ENCODE data around the gene COPS6.
A peak's percentile ranks its signal among the peaks of the same experiment; 100 is the strongest.

The COPS6 gene

GRCh38 chr7:100119072-100119969 is 30.6 kb downstream of the COPS6 start, which contains the start of the genes CNPY4 and TAF6:
Gene CNPY4, plus strand, starts transcription at chr7:100119634. Its CDS starts 111 bp downstream, at chr7:100119745.
Gene TAF6, minus strand, starts transcription at chr7:100119358. Its CDS starts 5,149 bp downstream, at chr7:100114209.
- CTCF ChIA-PET, result interaction anchor here (1.6 to 2.7 kb wide), 2 partner anchors 11 to 13 kb away, joined by 9 to 23 read pairs; no protein-coding TSS in a partner anchor
- DNase-seq (ENCODE audit: low read depth, low spot score), result peak; percentile 72

GRCh38 chr7:100119970-100120732 is 31.4 kb downstream of the COPS6 start:
- DNase-seq (ENCODE audit: low read depth, low spot score), result no peak

More at GRCh38 chr7:100119072-100119969, 30.6 kb downstream of the COPS6 start, which contains the start of the genes CNPY4 and TAF6:
- no peak for TF ChIP-seq CTCF (IDR thresholded peaks at IDR 0.05; ENCODE audit: insufficient read depth, low read length, missing control alignments)
- H3K4me3 ChIP-seq (ENCODE audit: low read depth, low read length), result peak within 1 kb of the TSS; percentile 95
- POLR2A ChIA-PET, result interaction anchor here (0.6 kb wide), 1 partner anchor 1009 kb away, joined by 4 read pairs; no protein-coding TSS in a partner anchor

GRCh38 chr7:100120733-100121036 is 31.9 kb downstream of the COPS6 start:
- no peak for TF ChIP-seq CTCF (IDR thresholded peaks at IDR 0.05; ENCODE audit: insufficient read depth, low read length, missing control alignments)
- ChIA-PET POLR2A (interaction anchor here (1.1 kb wide), 1 partner anchor 20 kb away, joined by 4 read pairs; the partner anchor contains the start of genes AP4M1 and MCM7), CTCF (interaction anchor here (0.5 to 2.7 kb wide), 4 partner anchors 9 to 127 kb away, joined by 3 to 23 read pairs (median 6); partner anchors contain the start of genes AP4M1 and MCM7)
- DNase-seq (ENCODE audit: low read depth, low spot score), result no peak
- H3K4me3 ChIP-seq (ENCODE audit: low read depth, low read length), result peak overlapping the region; percentile 95

More at GRCh38 chr7:100119970-100120732, 31.4 kb downstream of the COPS6 start:
- peak overlapping the region; percentile 95 for H3K4me3 ChIP-seq (ENCODE audit: low read depth, low read length)
- ChIA-PET CTCF (interaction anchor here (1.6 to 2.7 kb wide), 2 partner anchors 10 to 12 kb away, joined by 9 to 23 read pairs; no protein-coding TSS in a partner anchor), POLR2A (interaction anchor here (0.6 kb wide), 1 partner anchor 1010 kb away, joined by 4 read pairs; no protein-coding TSS in a partner anchor)
- no peak for TF ChIP-seq CTCF (IDR thresholded peaks at IDR 0.05; ENCODE audit: insufficient read depth, low read length, missing control alignments)

GRCh38 chr7:100122067-100122466 is 33.3 kb downstream of the COPS6 start:
- H3K4me3 ChIP-seq (ENCODE audit: low read depth, low read length), result no peak overlapping the region
- CTCF ChIA-PET, result interaction anchor here (1.2 to 2.7 kb wide), 3 partner anchors 8 to 11 kb away, joined by 6 to 23 read pairs (median 7); no protein-coding TSS in a partner anchor
- no peak for DNase-seq (ENCODE audit: low read depth, low spot score)
- TF ChIP-seq CTCF (IDR thresholded peaks at IDR 0.05; ENCODE audit: insufficient read depth, low read length, missing control alignments), result no peak
- POLR2A ChIA-PET, result no interaction called here

DNA sequence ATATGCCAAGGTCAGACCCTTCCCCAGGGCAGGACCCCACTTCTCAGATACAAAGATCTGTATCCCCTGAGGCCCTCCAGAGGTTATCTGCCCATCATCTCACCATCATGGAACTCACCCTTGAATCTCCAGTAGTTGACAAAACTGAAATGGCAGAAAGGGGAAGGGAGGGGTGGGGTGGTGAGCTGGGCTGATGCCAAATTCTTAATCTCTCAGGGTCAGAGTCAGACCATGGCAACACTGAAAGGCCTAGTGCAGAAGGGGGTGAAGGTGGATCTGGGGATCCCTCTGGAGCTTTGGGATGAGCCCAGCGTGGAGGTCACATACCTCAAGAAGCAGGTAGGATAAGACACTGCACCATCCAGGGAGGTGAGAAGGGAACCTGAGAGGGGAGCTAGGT is 33.8 kb downstream of the COPS6 start:
- DNase-seq (ENCODE audit: low read depth, low spot score), result no peak
- no peak for TF ChIP-seq CTCF (IDR thresholded peaks at IDR 0.05; ENCODE audit: insufficient read depth, low read length, missing control alignments)
- POLR2A ChIA-PET, result no interaction called here
- H3K4me3 ChIP-seq (ENCODE audit: low read depth, low read length), result no peak overlapping the region
- CTCF ChIA-PET, result interaction anchor here (1.2 to 1.8 kb wide), 2 partner anchors 8 to 10 kb away, joined by 6 to 7 read pairs; no protein-coding TSS in a partner anchor

All from AG04449 (cell line).